HepG2 (cell line): ENCODE results near the gene ZDHHC13. TPM values are rescaled to one million over a fixed set of nuclear protein-coding genes. Genes with fewer than 3 reads are reported as not detected.

ENCODE experiments used
- ATAC-seq: fragments of 200-7000 bp; cut with Tn5 transposase; 3 replicates; pipeline ENCODE4 v1.9.1; 2020; ENCODE audit warnings: mild to moderate bottlenecking, moderate library complexity
- BruUV-seq: library from RNA; stranded (reverse); fragments of 400-500 nt; replicated peaks from 2 replicates; lab custom pipeline; 2021; lab: Mats Ljungman, UMichigan
- CTCF ChIA-PET: fragments of 300-600 bp; formaldehyde crosslinking; extraction: SDS; loops from one replicate; lab custom pipeline; 2021; ENCODE audit warnings: low total read pairs, inconsistent platforms, low intra/inter-chr PET ratio; lab: Yijun Ruan, JAX
- POLR2A ChIA-PET: fragments of 350-600 bp; sonication (Branson Sonifier 250); formaldehyde crosslinking; loops from one replicate; lab custom pipeline; 2020; ENCODE audit warnings: antibody characterized with exemption, inconsistent platforms; lab: Yijun Ruan, JAX
- DNase-seq: peaks from one replicate; pipeline ENCODE4 v3.0.0-alpha.2; 2015; ENCODE audit warnings: low spot score
- FAIRE-seq: peaks from 3 replicates; lab custom pipeline; 2011; peaks lifted over from hg19 to GRCh38; lab: Jason Lieb, UNC
- H2AFZ ChIP-seq: one replicate; pipeline ENCODE4 v1.6.1; 2011; ENCODE audit warnings: low read length, inconsistent platforms
- H3K27ac ChIP-seq: fragments of 300-600 bp; 3 replicates; pipeline ENCODE4 v1.8.0; 2011; ENCODE audit warnings: mixed run types, mild to moderate bottlenecking, mixed read lengths, low read length, inconsistent platforms; ENCODE audit not compliant: insufficient read depth; ENCODE audit errors: extremely low read length
- H3K27me3 ChIP-seq, 2 experiments: fragments of 200-600 bp in 1 of 2; 2 replicates in 1 of 2; 3 replicates in 1 of 2; pipeline versions ENCODE4 v1.6.0 to v1.8.0; 2011; ENCODE audit warnings: low read length in 2 of 2, mild to moderate bottlenecking in 2 of 2, moderate library complexity in 2 of 2, inconsistent platforms in 1 of 2; ENCODE audit not compliant: insufficient read depth in 2 of 2, control insufficient read depth in 1 of 2
- H3K36me3 ChIP-seq, 2 experiments: fragments of 200-600 bp in 1 of 2; replicated peaks in 1 of 2; 2 replicates in 1 of 2; 3 replicates in 1 of 2; pipeline versions ENCODE4 v1.5.1 to v1.8.0; 2011; ENCODE audit warnings: low read length in 2 of 2, inconsistent platforms in 1 of 2; ENCODE audit not compliant: insufficient read depth in 2 of 2, control insufficient read depth in 1 of 2
- H3K4me1 ChIP-seq: 2 replicates; pipeline ENCODE4 v1.5.1; 2012; ENCODE audit warnings: low read length, inconsistent platforms; ENCODE audit not compliant: insufficient read depth
- H3K4me2 ChIP-seq: 2 replicates; pipeline ENCODE4 v1.6.0; 2011; ENCODE audit warnings: low read depth, low read length, inconsistent platforms
- H3K4me3 ChIP-seq, 3 experiments: fragments of 200-600 bp in 1 of 3; sonication (generic), shearing (Covaris generic) in 1 of 3; replicated peaks in 1 of 3; 2 replicates each; pipeline ENCODE4 v1.5.1; 2011 to 2016; ENCODE audit warnings: low read length in 3 of 3, inconsistent platforms in 2 of 3, low read depth in 2 of 3, mild to moderate bottlenecking in 2 of 3, control low read depth in 1 of 3, mixed read lengths in 1 of 3; ENCODE audit not compliant: insufficient read depth in 1 of 3
- H3K79me2 ChIP-seq: one replicate; pipeline ENCODE4 v1.6.1; 2011; ENCODE audit warnings: low read length, inconsistent platforms; ENCODE audit not compliant: insufficient read depth
- H3K9ac ChIP-seq: 2 replicates; pipeline ENCODE4 v1.6.0; 2011; ENCODE audit warnings: mild to moderate bottlenecking, low read depth, low read length, inconsistent platforms; ENCODE audit not compliant: insufficient read depth
- H3K9me3 ChIP-seq: 2 replicates; pipeline ENCODE4 v1.5.1; 2012; ENCODE audit warnings: mild to moderate bottlenecking, low read length
- H4K20me1 ChIP-seq: 2 replicates; pipeline ENCODE4 v1.6.0; 2011; ENCODE audit warnings: inconsistent platforms, mild to moderate bottlenecking, low read length, moderate library complexity; ENCODE audit not compliant: insufficient read depth
- HOXA3 ChIP-seq: sonication (generic); formaldehyde crosslinking; IDR thresholded peaks from 2 replicates; pipeline ENCODE4 v1.5.0; 2020; ENCODE audit warnings: missing genetic modification reagents
- SNAPC2 ChIP-seq: sonication (generic); formaldehyde crosslinking; IDR thresholded peaks from 2 replicates; pipeline ENCODE4 v1.8.1; 2022; ENCODE audit warnings: mild to moderate bottlenecking, missing genetic modification reagents
- WGBS: methylation state at CpG from one replicate; pipeline ENCODE4 v1.1.6; 2017; ENCODE audit warnings: low lambda C conversion rate; 5-methylcytosine and 5-hydroxymethylcytosine counted together
- in situ Hi-C: cut with HindIII; loops from 2 replicates; pipeline ENCODE4 v1.10.0; 2017; ENCODE audit warnings: low pct_unique_long_range_greater_than_20kb; ENCODE audit not compliant: extremely low pct_ligation_motif_present
- intact Hi-C: fragments of 100-400 bp; cut with micrococcal nuclease; formaldehyde crosslinking; loops from one replicate; pipeline ENCODE4 v1.10.0; 2022; ENCODE audit not compliant: unreplicated experiment
- polyA plus RNA-seq, 8 experiments: library from polyadenylated mRNA; depleted of rRNA in 3 of 8; stranded (reverse) in 7 of 8; unstranded in 1 of 8; fragments of >200 nt; fragmentation: Illumina TruSeq in 4 of 8; extraction: Trizol in 4 of 8; gene quantifications; 2 replicates each; pipeline versions ENCODE4 v1.2.1 to v1.2.3, GENCODE V29; 2011 to 2016; ENCODE audit warnings: low read depth in 4 of 8, missing spikeins in 1 of 8, mixed read lengths in 1 of 8; ENCODE audit not compliant: insufficient read depth in 1 of 8
- total RNA-seq, 5 experiments: library from RNA; depleted of rRNA; stranded (reverse); fragments of >200 nt; fragmentation: Illumina TruSeq; extraction: Trizol; gene quantifications; 2 replicates each; pipeline ENCODE4 v1.2.3, GENCODE V29; 2016; ENCODE audit warnings: low read depth in 1 of 5
- TF ChIP-seq, protein P1 (sequence below), 2 experiments: fragments of 450-650 bp in 1 of 2; sonication (generic) in 1 of 2; formaldehyde crosslinking in 1 of 2; IDR thresholded peaks; 2 replicates each; pipeline versions ENCODE4 v1.6.1 to v1.8.0; 2016 to 2022; ENCODE audit warnings: antibody characterized with exemption in 1 of 2, mild to moderate bottlenecking in 1 of 2, missing genetic modification reagents in 1 of 2
- TF ChIP-seq, protein P2 (sequence below): sonication (generic); formaldehyde crosslinking; IDR thresholded peaks from 2 replicates; pipeline ENCODE4 v1.8.0; 2022; ENCODE audit warnings: missing genetic modification reagents, low read depth, mild to moderate bottlenecking, borderline replicate concordance
- TF ChIP-seq, protein P3 (sequence below): sonication (generic); formaldehyde crosslinking; IDR thresholded peaks from 2 replicates; pipeline ENCODE4 v1.4.0; 2020; ENCODE audit warnings: missing genetic modification reagents, borderline replicate concordance
- TF ChIP-seq, protein P4 (sequence below): sonication (generic); formaldehyde crosslinking; IDR thresholded peaks from 2 replicates; pipeline ENCODE4 v1.4.0; 2020; ENCODE audit warnings: missing genetic modification reagents, borderline replicate concordance

ZDHHC13 gene
- total and polyA plus RNA-seq, 2 of the 13 experiments (the other 11 are each of a cell fraction or from before 2014, with no cell fraction given): 10.9 to 11.8 TPM

DNA sequence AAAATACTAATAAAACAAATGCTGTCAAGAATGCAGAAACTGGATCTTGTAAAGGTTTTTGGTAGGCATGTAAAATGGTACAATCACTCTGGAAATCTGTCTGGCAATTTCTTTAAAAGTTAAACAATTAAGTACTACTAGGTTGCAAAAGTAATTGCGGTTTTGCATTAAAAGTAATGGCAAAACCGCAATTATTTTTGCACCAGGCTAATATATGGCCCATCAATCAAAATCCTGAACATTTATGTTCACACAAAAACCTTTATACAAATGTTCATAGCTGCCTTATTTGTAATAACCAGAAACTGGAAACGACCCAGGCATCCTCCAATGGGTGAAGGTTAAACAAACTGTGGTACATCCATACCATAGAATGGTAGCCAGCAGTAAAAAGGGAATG is 24.6 kb upstream of the ZDHHC13 start (continued):
- TF ChIP-seq, protein P1, sequence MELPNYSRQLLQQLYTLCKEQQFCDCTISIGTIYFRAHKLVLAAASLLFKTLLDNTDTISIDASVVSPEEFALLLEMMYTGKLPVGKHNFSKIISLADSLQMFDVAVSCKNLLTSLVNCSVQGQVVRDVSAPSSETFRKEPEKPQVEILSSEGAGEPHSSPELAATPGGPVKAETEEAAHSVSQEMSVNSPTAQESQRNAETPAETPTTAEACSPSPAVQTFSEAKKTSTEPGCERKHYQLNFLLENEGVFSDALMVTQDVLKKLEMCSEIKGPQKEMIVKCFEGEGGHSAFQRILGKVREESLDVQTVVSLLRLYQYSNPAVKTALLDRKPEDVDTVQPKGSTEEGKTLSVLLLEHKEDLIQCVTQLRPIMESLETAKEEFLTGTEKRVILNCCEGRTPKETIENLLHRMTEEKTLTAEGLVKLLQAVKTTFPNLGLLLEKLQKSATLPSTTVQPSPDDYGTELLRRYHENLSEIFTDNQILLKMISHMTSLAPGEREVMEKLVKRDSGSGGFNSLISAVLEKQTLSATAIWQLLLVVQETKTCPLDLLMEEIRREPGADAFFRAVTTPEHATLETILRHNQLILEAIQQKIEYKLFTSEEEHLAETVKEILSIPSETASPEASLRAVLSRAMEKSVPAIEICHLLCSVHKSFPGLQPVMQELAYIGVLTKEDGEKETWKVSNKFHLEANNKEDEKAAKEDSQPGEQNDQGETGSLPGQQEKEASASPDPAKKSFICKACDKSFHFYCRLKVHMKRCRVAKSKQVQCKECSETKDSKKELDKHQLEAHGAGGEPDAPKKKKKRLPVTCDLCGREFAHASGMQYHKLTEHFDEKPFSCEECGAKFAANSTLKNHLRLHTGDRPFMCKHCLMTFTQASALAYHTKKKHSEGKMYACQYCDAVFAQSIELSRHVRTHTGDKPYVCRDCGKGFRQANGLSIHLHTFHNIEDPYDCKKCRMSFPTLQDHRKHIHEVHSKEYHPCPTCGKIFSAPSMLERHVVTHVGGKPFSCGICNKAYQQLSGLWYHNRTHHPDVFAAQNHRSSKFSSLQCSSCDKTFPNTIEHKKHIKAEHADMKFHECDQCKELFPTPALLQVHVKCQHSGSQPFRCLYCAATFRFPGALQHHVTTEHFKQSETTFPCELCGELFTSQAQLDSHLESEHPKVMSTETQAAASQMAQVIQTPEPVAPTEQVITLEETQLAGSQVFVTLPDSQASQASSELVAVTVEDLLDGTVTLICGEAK (IDR thresholded peaks at IDR 0.05): peak; percentile 81
- TF ChIP-seq, protein P1 (CRISPR knock-in tag; IDR thresholded peaks at IDR 0.05): no peak

DNA sequence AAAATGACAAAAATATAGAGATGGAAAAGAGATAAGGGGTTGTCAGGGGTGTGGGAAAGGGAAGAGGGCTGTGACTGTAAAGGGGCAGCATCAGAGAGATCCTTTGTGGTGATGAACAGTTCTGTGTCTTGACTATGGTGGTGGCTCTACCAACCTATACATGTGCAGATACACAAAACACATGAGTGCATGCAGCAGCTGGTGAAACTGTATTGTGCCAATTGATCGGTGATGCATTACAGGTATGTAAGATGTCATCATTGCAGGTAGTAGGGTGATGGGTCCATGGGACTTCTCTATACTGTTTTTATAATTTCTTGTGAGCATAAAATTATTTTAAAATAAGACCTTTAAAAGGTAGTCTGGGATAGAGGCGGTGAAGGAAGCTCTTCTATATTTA is 24.1 kb upstream of the ZDHHC13 start:
- 74% methylated on average over 2 of the region's 2 CpGs for WGBS
- no peak overlapping the region for H3K9ac ChIP-seq
- intact Hi-C loops: no loop called here
- DNase-seq (no peak), ATAC-seq (no peak)
- H3K9me3 ChIP-seq: no peaks in the 10 kb centered on the region
- no peaks in the 10 kb centered on the region for H4K20me1 ChIP-seq
- POLR2A ChIA-PET: no interaction called here
- no peaks in the 10 kb centered on the region for H3K36me3 ChIP-seq
- peaks cover 0 to 15% of the 10 kb centered on the region in 2 experiments; a peak in 2 of 5 replicates for H3K27me3 ChIP-seq
- CTCF ChIA-PET: no interaction called here
- no peak overlapping the region for H3K4me3 ChIP-seq
- TF ChIP-seq, protein P2, sequence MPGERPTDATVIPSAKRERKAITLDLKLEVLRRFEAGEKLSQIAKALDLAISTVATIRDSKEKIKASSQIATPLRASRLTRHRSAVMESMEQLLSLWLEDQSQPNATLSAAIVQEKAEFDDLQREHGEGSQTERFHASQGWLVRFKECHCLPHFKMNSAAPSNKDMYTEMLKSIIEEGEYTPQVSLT (CRISPR knock-in tag): no peak
- TF ChIP-seq, protein P3, sequence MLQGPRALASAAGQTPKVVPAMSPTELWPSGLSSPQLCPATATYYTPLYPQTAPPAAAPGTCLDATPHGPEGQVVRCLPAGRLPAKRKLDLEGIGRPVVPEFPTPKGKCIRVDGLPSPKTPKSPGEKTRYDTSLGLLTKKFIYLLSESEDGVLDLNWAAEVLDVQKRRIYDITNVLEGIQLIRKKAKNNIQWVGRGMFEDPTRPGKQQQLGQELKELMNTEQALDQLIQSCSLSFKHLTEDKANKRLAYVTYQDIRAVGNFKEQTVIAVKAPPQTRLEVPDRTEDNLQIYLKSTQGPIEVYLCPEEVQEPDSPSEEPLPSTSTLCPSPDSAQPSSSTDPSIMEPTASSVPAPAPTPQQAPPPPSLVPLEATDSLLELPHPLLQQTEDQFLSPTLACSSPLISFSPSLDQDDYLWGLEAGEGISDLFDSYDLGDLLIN (CRISPR knock-in tag): no peak
- TF ChIP-seq, protein P4, sequence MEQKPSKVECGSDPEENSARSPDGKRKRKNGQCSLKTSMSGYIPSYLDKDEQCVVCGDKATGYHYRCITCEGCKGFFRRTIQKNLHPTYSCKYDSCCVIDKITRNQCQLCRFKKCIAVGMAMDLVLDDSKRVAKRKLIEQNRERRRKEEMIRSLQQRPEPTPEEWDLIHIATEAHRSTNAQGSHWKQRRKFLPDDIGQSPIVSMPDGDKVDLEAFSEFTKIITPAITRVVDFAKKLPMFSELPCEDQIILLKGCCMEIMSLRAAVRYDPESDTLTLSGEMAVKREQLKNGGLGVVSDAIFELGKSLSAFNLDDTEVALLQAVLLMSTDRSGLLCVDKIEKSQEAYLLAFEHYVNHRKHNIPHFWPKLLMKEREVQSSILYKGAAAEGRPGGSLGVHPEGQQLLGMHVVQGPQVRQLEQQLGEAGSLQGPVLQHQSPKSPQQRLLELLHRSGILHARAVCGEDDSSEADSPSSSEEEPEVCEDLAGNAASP: no peak
- TF ChIP-seq SNAPC2 (CRISPR knock-in tag): no peak
- TF ChIP-seq HOXA3 (CRISPR knock-in tag): no peak
- TF ChIP-seq, all 625 proteins: peak for 0
- no peak overlapping the region for H2AFZ ChIP-seq
- no peaks in the 10 kb centered on the region for H3K4me1 ChIP-seq
- BruUV-seq: no TSS peak
- no peak overlapping the region for H3K4me2 ChIP-seq
- H3K79me2 ChIP-seq: no peaks in the 10 kb centered on the region
- FAIRE-seq: no peak
- no peak overlapping the region for H3K27ac ChIP-seq
- in situ Hi-C loops: no loop called here
